HCT116 (cell line): Measurements from ENCODE around the gene RPL18A. TPM values are rescaled to one million over a fixed set of nuclear protein-coding genes. Genes with fewer than 3 reads are reported as not detected.

Experiments used
- ATAC-seq: fragments of 200-7000 bp; cut with Tn5 transposase; 2 replicates; pipeline ENCODE4 v1.9.1; 2020; ENCODE audit warnings: mild to moderate bottlenecking, moderate library complexity
- BruUV-seq: library from RNA; stranded (reverse); fragments of 400-500 nt; replicated peaks from 2 replicates; lab custom pipeline; 2021; lab: Mats Ljungman, UMichigan
- CTCF ChIA-PET: fragments of 300-600 bp; sonication (Branson Sonifier 250); formaldehyde crosslinking; loops from one replicate; lab custom pipeline; 2021; ENCODE audit warnings: antibody characterized with exemption; lab: Charles Lee
- POLR2A ChIA-PET: fragments of 300-600, 350-600 bp; sonication (Branson Sonifier 250); formaldehyde crosslinking; loops from one replicate; lab custom pipeline; 2021; ENCODE audit warnings: antibody characterized with exemption; lab: Charles Lee
- RAD21 ChIA-PET, 2 experiments: fragments of 300-600 bp; sonication (Branson Sonifier 250); formaldehyde crosslinking; loops; one replicate each; lab custom pipeline; 2023; ENCODE audit warnings: low total read pairs in 2 of 2; ENCODE audit not compliant: uncharacterized antibody in 2 of 2, unreplicated experiment in 2 of 2, low non-redundant PET in 1 of 2; lab: Charles Lee
- DNase-seq: peaks from one replicate; pipeline ENCODE4 v3.0.0-alpha.2; 2010; ENCODE audit warnings: low read depth, low spot score
- H2AFZ ChIP-seq: fragments of 200-600 bp; shearing (Covaris generic), sonication (generic); 2 replicates; pipeline ENCODE4 v1.6.1; 2017; ENCODE audit warnings: low read depth, mixed run types, mixed read lengths, antibody characterized with exemption, low read length; ENCODE audit not compliant: poor library complexity, severe bottlenecking
- H3K27ac ChIP-seq: 2 replicates; pipeline ENCODE4 v1.5.1; 2012; ENCODE audit warnings: low read depth, low read length
- H3K27me3 ChIP-seq: fragments of 200-600 bp; sonication (generic); 2 replicates; pipeline ENCODE4 v1.6.1; 2016; ENCODE audit warnings: mixed run types, low read length, mixed read lengths; ENCODE audit not compliant: insufficient read depth
- H3K36me3 ChIP-seq, 2 experiments: fragments of 200-500 bp in 1 of 2; fragments of 200-600 bp in 1 of 2; sonication (Bioruptor generic) in 1 of 2; sonication (generic) in 1 of 2; 2 replicates each; pipeline versions ENCODE4 v1.5.1 to v1.6.1; 2014 to 2016; ENCODE audit warnings: low read length in 2 of 2, inconsistent platforms in 1 of 2, mixed read lengths in 1 of 2, mixed run types in 1 of 2; ENCODE audit not compliant: insufficient read depth in 2 of 2, control insufficient read depth in 1 of 2
- H3K4me1 ChIP-seq, 2 experiments: fragments of 200-600 bp in 1 of 2; sonication (generic) in 1 of 2; 2 replicates each; pipeline versions ENCODE4 v1.5.1 to v1.6.1; 2012 to 2017; ENCODE audit warnings: low read length in 2 of 2, inconsistent platforms in 1 of 2, mild to moderate bottlenecking in 1 of 2, mixed read lengths in 1 of 2, mixed run types in 1 of 2, moderate library complexity in 1 of 2; ENCODE audit not compliant: insufficient read depth in 2 of 2, control insufficient read depth in 1 of 2
- H3K4me2 ChIP-seq: fragments of 200-600 bp; sonication (generic); 2 replicates; pipeline ENCODE4 v1.6.1; 2017; ENCODE audit warnings: mixed run types, low read length, mixed read lengths
- H3K4me3 ChIP-seq, 2 experiments: fragments of 200-600 bp in 1 of 2; sonication (generic) in 1 of 2; replicated peaks in 1 of 2; 2 replicates each; pipeline ENCODE4 v1.5.1; 2011 to 2016; ENCODE audit warnings: low read length in 2 of 2, control low read depth in 1 of 2, low read depth in 1 of 2, mild to moderate bottlenecking in 1 of 2, mixed read lengths in 1 of 2, mixed run types in 1 of 2
- H3K79me2 ChIP-seq: fragments of 200-600 bp; sonication (generic); 2 replicates; pipeline ENCODE4 v1.6.1; 2017; ENCODE audit warnings: mild to moderate bottlenecking, mixed run types, low read length, moderate library complexity, mixed read lengths; ENCODE audit not compliant: insufficient read depth
- H3K9ac ChIP-seq: fragments of 200-600 bp; sonication (generic); 2 replicates; pipeline ENCODE4 v1.6.1; 2016; ENCODE audit warnings: low read length, mixed read lengths
- H3K9me2 ChIP-seq: fragments of 200-600 bp; sonication (generic), shearing (Covaris generic); 2 replicates; pipeline ENCODE4 v1.6.1; 2017; ENCODE audit warnings: mixed run types, mild to moderate bottlenecking, moderate library complexity; ENCODE audit not compliant: insufficient read depth
- H3K9me3 ChIP-seq, 2 experiments: fragments of 200-500 bp in 1 of 2; fragments of 200-600 bp in 1 of 2; sonication (Bioruptor generic) in 1 of 2; sonication (generic) in 1 of 2; 2 replicates each; pipeline ENCODE4 v1.6.1; 2014 to 2017; ENCODE audit warnings: low read length in 2 of 2, mixed read lengths in 2 of 2, inconsistent platforms in 1 of 2, low read depth in 1 of 2, mild to moderate bottlenecking in 1 of 2, mixed run types in 1 of 2, moderate library complexity in 1 of 2; ENCODE audit not compliant: control insufficient read depth in 1 of 2, insufficient read depth in 1 of 2
- H4K20me1 ChIP-seq: fragments of 200-600 bp; sonication (generic), shearing (Covaris generic); 2 replicates; pipeline ENCODE4 v1.6.1; 2017; ENCODE audit warnings: mixed run types, mild to moderate bottlenecking, moderate library complexity; ENCODE audit not compliant: insufficient read depth
- CBX3 ChIP-seq: IDR thresholded peaks from 2 replicates; pipeline ENCODE4 v1.6.1; 2012; ENCODE audit warnings: low read depth
- CEBPB ChIP-seq: IDR thresholded peaks from 2 replicates; pipeline ENCODE4 v1.6.1; 2012; ENCODE audit warnings: low read depth
- EGR1 ChIP-seq: IDR thresholded peaks from 2 replicates; pipeline ENCODE4 v1.6.1; 2012; ENCODE audit warnings: low read depth
- EZH2 ChIP-seq: fragments of 200-600 bp; sonication (generic); IDR thresholded peaks from 2 replicates; pipeline ENCODE4 v1.6.1; 2017; ENCODE audit warnings: antibody characterized with exemption, mixed run types
- EZH2phosphoT487 ChIP-seq: fragments of 200-600 bp; IDR thresholded peaks from 2 replicates; pipeline ENCODE4 v1.6.1; 2018; ENCODE audit warnings: antibody characterized with exemption, borderline replicate concordance
- JUND ChIP-seq: IDR thresholded peaks from 2 replicates; pipeline ENCODE4 v1.6.1; 2012
- POLR2A ChIP-seq: IDR thresholded peaks from 2 replicates; pipeline ENCODE4 v1.7.0; 2011; ENCODE audit warnings: borderline replicate concordance; ENCODE audit not compliant: insufficient read depth, insufficient read length; ENCODE audit errors: extremely low read depth
- RAD21 ChIP-seq: IDR thresholded peaks from 2 replicates; pipeline ENCODE4 v1.6.1; 2012; ENCODE audit warnings: low read depth, mild to moderate bottlenecking
- SIN3A ChIP-seq: IDR thresholded peaks from 2 replicates; pipeline ENCODE4 v1.6.1; 2012; ENCODE audit warnings: low read depth
- SP1 ChIP-seq: IDR thresholded peaks from 2 replicates; pipeline ENCODE4 v1.6.1; 2012; ENCODE audit warnings: low read depth
- SRF ChIP-seq: IDR thresholded peaks from 2 replicates; pipeline ENCODE4 v1.6.1; 2012; ENCODE audit warnings: low read depth
- ZNF274 ChIP-seq: fragments of 200-500 bp; sonication (Bioruptor generic); IDR thresholded peaks from 2 replicates; pipeline ENCODE4 v1.6.1; 2014; ENCODE audit warnings: mild to moderate bottlenecking, low read depth, low read length, inconsistent platforms
- intact Hi-C: fragments of 100-400 bp; cut with micrococcal nuclease; formaldehyde crosslinking; loops from 2 replicates; pipeline ENCODE4 v1.10.0; 2022
- total RNA-seq: library from RNA; stranded (reverse); gene quantifications from one replicate; pipeline ENCODE4 v1.2.1, GENCODE V29; 2021; ENCODE audit not compliant: unreplicated experiment
- TF ChIP-seq, protein P1 (sequence below): IDR thresholded peaks from 2 replicates; pipeline ENCODE4 v1.6.1; 2012
- TF ChIP-seq, protein P2 (sequence below): IDR thresholded peaks from 2 replicates; pipeline ENCODE4 v1.6.1; 2012
- TF ChIP-seq, protein P3 (sequence below): IDR thresholded peaks from 2 replicates; pipeline ENCODE4 v1.6.1; 2011; ENCODE audit warnings: mild to moderate bottlenecking, low read length, moderate library complexity; ENCODE audit not compliant: insufficient replicate concordance; ENCODE audit errors: extremely low read depth

Gene RPL18A
- total RNA-seq, 1 experiment from 2014 or later = 3,525 TPM

DNA sequence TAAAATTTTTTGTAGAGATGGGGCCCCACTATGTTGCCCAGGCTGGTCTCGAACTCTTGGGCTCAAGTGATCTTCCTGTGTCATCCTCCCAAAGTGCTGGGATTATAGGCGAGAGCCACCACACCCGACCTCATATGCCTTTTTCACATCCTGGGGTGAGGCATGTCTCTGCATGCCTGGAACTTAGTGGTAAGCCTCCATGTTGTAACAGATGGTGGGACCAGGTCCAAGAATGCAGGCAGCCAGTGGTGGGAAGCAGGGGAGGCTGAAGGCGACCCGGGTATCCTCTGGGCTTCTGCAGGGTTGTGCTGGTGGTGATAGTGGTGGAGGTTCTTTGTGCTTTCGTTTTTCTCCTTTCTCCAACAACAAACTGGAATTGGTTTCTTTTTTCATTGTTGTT, 43.0 kb downstream of the RPL18A start:
- Histone ChIP-seq H3K9me3 (no peaks in the 10 kb centered on the region), H3K27ac (no peak overlapping the region; the same call in 1 of the 2 replicates), H3K79me2 (no peaks in the 10 kb centered on the region), H2AFZ (no peak overlapping the region), H3K4me3 (no peak overlapping the region), H3K36me3 (no peaks in the 10 kb centered on the region), H3K9ac (no peak overlapping the region), H3K9me2 (no peaks in the 10 kb centered on the region), H3K4me1 (peaks cover 5 to 9% of the 10 kb centered on the region in 2 experiments; a peak in 3 of 4 replicates), H3K4me2 (no peak overlapping the region), H4K20me1 (no peaks in the 10 kb centered on the region), H3K27me3 (no peaks in the 10 kb centered on the region)
- RAD21 ChIA-PET = no interaction called here
- BruUV-seq = no TSS peak
- intact Hi-C loops = no loop called here
- no peak for DNase-seq
- POLR2A ChIA-PET = no interaction called here
- TF ChIP-seq, protein P1, sequence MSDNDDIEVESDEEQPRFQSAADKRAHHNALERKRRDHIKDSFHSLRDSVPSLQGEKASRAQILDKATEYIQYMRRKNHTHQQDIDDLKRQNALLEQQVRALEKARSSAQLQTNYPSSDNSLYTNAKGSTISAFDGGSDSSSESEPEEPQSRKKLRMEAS = no peak
- TF ChIP-seq EZH2 = no peak
- no peak for TF ChIP-seq EGR1
- no peak for TF ChIP-seq SIN3A
- TF ChIP-seq EZH2phosphoT487 = no peak
- no peak for TF ChIP-seq CBX3
- no peak for TF ChIP-seq SP1
- TF ChIP-seq CEBPB = no peak
- TF ChIP-seq RAD21 = no peak
- TF ChIP-seq, protein P2, sequence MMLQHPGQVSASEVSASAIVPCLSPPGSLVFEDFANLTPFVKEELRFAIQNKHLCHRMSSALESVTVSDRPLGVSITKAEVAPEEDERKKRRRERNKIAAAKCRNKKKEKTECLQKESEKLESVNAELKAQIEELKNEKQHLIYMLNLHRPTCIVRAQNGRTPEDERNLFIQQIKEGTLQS = no peak
- no peak for TF ChIP-seq SRF
- no peak for TF ChIP-seq JUND
- no peak for TF ChIP-seq POLR2A
- TF ChIP-seq ZNF274 = no peak
- TF ChIP-seq, protein P3, sequence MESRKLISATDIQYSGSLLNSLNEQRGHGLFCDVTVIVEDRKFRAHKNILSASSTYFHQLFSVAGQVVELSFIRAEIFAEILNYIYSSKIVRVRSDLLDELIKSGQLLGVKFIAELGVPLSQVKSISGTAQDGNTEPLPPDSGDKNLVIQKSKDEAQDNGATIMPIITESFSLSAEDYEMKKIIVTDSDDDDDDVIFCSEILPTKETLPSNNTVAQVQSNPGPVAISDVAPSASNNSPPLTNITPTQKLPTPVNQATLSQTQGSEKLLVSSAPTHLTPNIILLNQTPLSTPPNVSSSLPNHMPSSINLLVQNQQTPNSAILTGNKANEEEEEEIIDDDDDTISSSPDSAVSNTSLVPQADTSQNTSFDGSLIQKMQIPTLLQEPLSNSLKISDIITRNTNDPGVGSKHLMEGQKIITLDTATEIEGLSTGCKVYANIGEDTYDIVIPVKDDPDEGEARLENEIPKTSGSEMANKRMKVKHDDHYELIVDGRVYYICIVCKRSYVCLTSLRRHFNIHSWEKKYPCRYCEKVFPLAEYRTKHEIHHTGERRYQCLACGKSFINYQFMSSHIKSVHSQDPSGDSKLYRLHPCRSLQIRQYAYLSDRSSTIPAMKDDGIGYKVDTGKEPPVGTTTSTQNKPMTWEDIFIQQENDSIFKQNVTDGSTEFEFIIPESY = no peak
- CTCF ChIA-PET = no interaction called here
- ATAC-seq = no peak
